Loucy (cell line): Measurements from ENCODE around the gene SBF2.
A peak's percentile ranks its signal among the peaks of the same experiment; 100 is the strongest.

ENCODE experiments used
- H2AFZ ChIP-seq: fragments of 200-600 bp; sonication (generic); 2 replicates; pipeline ENCODE4 v1.6.0; 2016; ENCODE audit warnings: antibody characterized with exemption, mild to moderate bottlenecking, low read length, moderate library complexity
- H3F3A ChIP-seq: fragments of 200-600 bp; 2 replicates; pipeline ENCODE4 v1.6.0; 2016; ENCODE audit warnings: antibody characterized with exemption, low read depth, mild to moderate bottlenecking
- H3K27me3 ChIP-seq: fragments of 200-600 bp; sonication (generic); 2 replicates; pipeline ENCODE4 v1.6.1; 2014; ENCODE audit warnings: low read length, mild to moderate bottlenecking; ENCODE audit not compliant: insufficient read depth, poor library complexity, severe bottlenecking
- H3K36me3 ChIP-seq: fragments of 200-600 bp; sonication (generic); 2 replicates; pipeline ENCODE4 v1.6.1; 2016; ENCODE audit warnings: low read length; ENCODE audit not compliant: insufficient read depth
- H3K4me1 ChIP-seq: fragments of 200-600 bp; sonication (generic); 2 replicates; pipeline ENCODE4 v1.5.1; 2014; ENCODE audit warnings: low read length, mild to moderate bottlenecking; ENCODE audit not compliant: insufficient read depth, poor library complexity, severe bottlenecking
- H3K4me2 ChIP-seq: fragments of 200-600 bp; sonication (generic); 2 replicates; pipeline ENCODE4 v1.6.0; 2014; ENCODE audit warnings: antibody characterized with exemption, low read length, low read depth, mild to moderate bottlenecking; ENCODE audit not compliant: poor library complexity, severe bottlenecking
- H3K4me3 ChIP-seq: fragments of 200-600 bp; sonication (generic); 2 replicates; pipeline ENCODE4 v1.5.1; 2014; ENCODE audit warnings: low read length, mild to moderate bottlenecking, mixed read lengths; ENCODE audit not compliant: poor library complexity, severe bottlenecking
- H3K79me2 ChIP-seq: fragments of 200-600 bp; sonication (generic); 2 replicates; pipeline ENCODE4 v1.6.1; 2014; ENCODE audit warnings: low read length; ENCODE audit not compliant: insufficient read depth
- H3K9ac ChIP-seq: fragments of 200-600 bp; sonication (generic); 2 replicates; pipeline ENCODE4 v1.6.0; 2014; ENCODE audit warnings: mild to moderate bottlenecking, low read depth, low read length, moderate library complexity; ENCODE audit not compliant: poor library complexity, severe bottlenecking
- H3K9me2 ChIP-seq: fragments of 200-600 bp; sonication (generic); replicated peaks from 2 replicates; pipeline ENCODE4 v1.6.1; 2016; ENCODE audit warnings: low read depth, low read length, mixed read lengths
- H3K9me3 ChIP-seq: fragments of 200-600 bp; sonication (generic); 2 replicates; pipeline ENCODE4 v1.6.1; 2014; ENCODE audit warnings: mild to moderate bottlenecking, antibody characterized with exemption, low read length, low read depth; ENCODE audit not compliant: insufficient read depth
- H4K20me1 ChIP-seq: fragments of 200-600 bp; sonication (generic); 2 replicates; pipeline ENCODE4 v1.6.0; 2014; ENCODE audit warnings: antibody characterized with exemption, low read length, mild to moderate bottlenecking; ENCODE audit not compliant: insufficient read depth, poor library complexity, severe bottlenecking
- CTCF ChIP-seq: fragments of 200-600 bp; sonication (generic); conservative IDR thresholded peaks from 2 replicates; pipeline ENCODE4 v1.5.1; 2014; ENCODE audit warnings: mild to moderate bottlenecking, antibody characterized with exemption, low read length
- EZH2phosphoT487 ChIP-seq: fragments of 200-600 bp; IDR thresholded peaks from 2 replicates; pipeline ENCODE4 v1.6.1; 2018; ENCODE audit warnings: antibody characterized with exemption, mild to moderate bottlenecking, moderate library complexity, borderline replicate concordance

Gene SBF2

GRCh38 chr11:9765320-9766101 lies 528.5 kb downstream of the SBF2 start:
- TF ChIP-seq EZH2phosphoT487 (no peak), CTCF (no peak)
- H3K4me2 ChIP-seq: peak overlapping the region; percentile 29
- H3K9ac ChIP-seq: peak overlapping the region; percentile 33
- H3K36me3 ChIP-seq: no peaks in the 10 kb centered on the region
- peaks cover 18% of the 10 kb centered on the region for H3K4me1 ChIP-seq
- no peaks in the 10 kb centered on the region for H3K27me3 ChIP-seq
- no peak overlapping the region for H2AFZ ChIP-seq
- no peaks in the 10 kb centered on the region for H3K79me2 ChIP-seq
- no peaks in the 10 kb centered on the region for H4K20me1 ChIP-seq
- H3K9me3 ChIP-seq: no peaks in the 10 kb centered on the region
- H3K9me2 ChIP-seq: no peaks in the 10 kb centered on the region
- H3F3A ChIP-seq: no peaks in the 10 kb centered on the region
- no peak overlapping the region for H3K4me3 ChIP-seq

- H3K4me2 ChIP-seq: no peak overlapping the region
Observed at GRCh38 chr11:9763301-9763700, 530.7 kb downstream of the SBF2 start.

GRCh38 chr11:9762531-9762930 lies 531.5 kb downstream of the SBF2 start:
- H3K4me2 ChIP-seq: no peak overlapping the region
- peaks cover 39% of the 10 kb centered on the region for H3K4me1 ChIP-seq
- H3K9me3 ChIP-seq: no peaks in the 10 kb centered on the region
- no peaks in the 10 kb centered on the region for H3K9me2 ChIP-seq
- no peaks in the 10 kb centered on the region for H4K20me1 ChIP-seq
- no peak overlapping the region for H3K4me3 ChIP-seq
- H3F3A ChIP-seq: 0 out of 2 replicates have a peak, but pooled peaks cover 6% of the 10 kb centered on the region
- no peaks in the 10 kb centered on the region for H3K79me2 ChIP-seq
- TF ChIP-seq EZH2phosphoT487: no peak
- no peak for TF ChIP-seq CTCF
- H3K9ac ChIP-seq: no peak overlapping the region
- H2AFZ ChIP-seq: no peak overlapping the region
- H3K36me3 ChIP-seq: no peaks in the 10 kb centered on the region
- no peaks in the 10 kb centered on the region for H3K27me3 ChIP-seq

More at GRCh38 chr11:9763301-9763700, 530.7 kb downstream of the SBF2 start:
- H3K9me2 ChIP-seq: no peaks in the 10 kb centered on the region
- H3K9me3 ChIP-seq: no peaks in the 10 kb centered on the region
- H3K9ac ChIP-seq: no peak overlapping the region
- no peak overlapping the region for H3K4me3 ChIP-seq
- no peaks in the 10 kb centered on the region for H3K36me3 ChIP-seq
- H2AFZ ChIP-seq: no peak overlapping the region
- 0 out of 2 replicates have a peak, but pooled peaks cover 6% of the 10 kb centered on the region for H3F3A ChIP-seq
- no peaks in the 10 kb centered on the region for H3K27me3 ChIP-seq
- H4K20me1 ChIP-seq: no peaks in the 10 kb centered on the region
- TF ChIP-seq CTCF (no peak), EZH2phosphoT487 (no peak)
- H3K4me1 ChIP-seq: peaks cover 35% of the 10 kb centered on the region
- H3K79me2 ChIP-seq: no peaks in the 10 kb centered on the region
